Measurements from ENCODE around the gene ADGRB3.

DNA sequence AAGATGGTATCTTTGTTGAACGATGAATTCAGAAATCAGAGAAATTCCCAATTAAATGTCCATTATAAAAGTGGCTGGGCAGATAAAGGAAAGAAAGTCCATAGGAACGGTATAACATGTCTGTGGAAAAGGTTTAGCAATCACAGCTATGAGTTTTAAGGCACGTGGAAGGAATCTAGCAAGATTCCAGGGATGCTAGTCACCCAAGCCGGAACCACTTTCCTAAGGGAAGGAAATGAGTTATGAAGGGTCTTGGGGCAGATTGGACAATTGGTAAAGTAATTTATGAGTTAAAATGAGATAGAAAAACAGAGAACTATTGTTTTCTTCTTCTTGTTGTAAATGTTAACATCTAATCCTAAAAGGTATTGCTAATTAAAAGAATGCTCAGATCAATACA is 384.8 kb downstream of the ADGRB3 start:
- TF ChIP-seq ZBTB33 (IDR thresholded peaks at IDR 0.05) (no peak), POLR2A (IDR thresholded peaks at IDR 0.05; ENCODE audit: low read depth, low read length) (no peak), DPF2 (IDR thresholded peaks at IDR 0.05) (no peak), ZBTB4 (CRISPR knock-in tag; IDR thresholded peaks at IDR 0.05) (no peak), POLR2AphosphoS5 (IDR thresholded peaks at IDR 0.05; ENCODE audit: low read length) (no peak), BRCA1 (IDR thresholded peaks at IDR 0.05; ENCODE audit: low read depth, low read length) (no peak), JUND (IDR thresholded peaks at IDR 0.05; ENCODE audit: low read depth, low read length) (no peak), CEBPB (IDR thresholded peaks at IDR 0.05; ENCODE audit: borderline replicate concordance in 1 of 2, low read depth in 2 of 2, low read length in 2 of 2) (no peak), ZNF24 (IDR thresholded peaks at IDR 0.05) (no peak), ZNF622 (IDR thresholded peaks at IDR 0.05) (no peak)
- TF ChIP-seq, protein P1, sequence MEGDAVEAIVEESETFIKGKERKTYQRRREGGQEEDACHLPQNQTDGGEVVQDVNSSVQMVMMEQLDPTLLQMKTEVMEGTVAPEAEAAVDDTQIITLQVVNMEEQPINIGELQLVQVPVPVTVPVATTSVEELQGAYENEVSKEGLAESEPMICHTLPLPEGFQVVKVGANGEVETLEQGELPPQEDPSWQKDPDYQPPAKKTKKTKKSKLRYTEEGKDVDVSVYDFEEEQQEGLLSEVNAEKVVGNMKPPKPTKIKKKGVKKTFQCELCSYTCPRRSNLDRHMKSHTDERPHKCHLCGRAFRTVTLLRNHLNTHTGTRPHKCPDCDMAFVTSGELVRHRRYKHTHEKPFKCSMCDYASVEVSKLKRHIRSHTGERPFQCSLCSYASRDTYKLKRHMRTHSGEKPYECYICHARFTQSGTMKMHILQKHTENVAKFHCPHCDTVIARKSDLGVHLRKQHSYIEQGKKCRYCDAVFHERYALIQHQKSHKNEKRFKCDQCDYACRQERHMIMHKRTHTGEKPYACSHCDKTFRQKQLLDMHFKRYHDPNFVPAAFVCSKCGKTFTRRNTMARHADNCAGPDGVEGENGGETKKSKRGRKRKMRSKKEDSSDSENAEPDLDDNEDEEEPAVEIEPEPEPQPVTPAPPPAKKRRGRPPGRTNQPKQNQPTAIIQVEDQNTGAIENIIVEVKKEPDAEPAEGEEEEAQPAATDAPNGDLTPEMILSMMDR (IDR thresholded peaks at IDR 0.05 in 2 of 3, conservative IDR thresholded peaks at IDR 0.05 in 1 of 3; ENCODE audit: control insufficient read depth in 2 of 3, extremely low read depth in 1 of 3, insufficient read depth in 1 of 3, low read depth in 3 of 3, low read length in 3 of 3): no peak
- TF ChIP-seq, protein P2, sequence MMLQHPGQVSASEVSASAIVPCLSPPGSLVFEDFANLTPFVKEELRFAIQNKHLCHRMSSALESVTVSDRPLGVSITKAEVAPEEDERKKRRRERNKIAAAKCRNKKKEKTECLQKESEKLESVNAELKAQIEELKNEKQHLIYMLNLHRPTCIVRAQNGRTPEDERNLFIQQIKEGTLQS (IDR thresholded peaks at IDR 0.05; ENCODE audit: borderline replicate concordance, extremely low read depth, low read depth, low read length): no peak
